Fibroblast of the conjunctiva (primary cell): ENCODE measurements around the gene TMEM121B.

Experiments
- DNase-seq: peaks from one replicate; pipeline ENCODE4 v3.0.0-alpha.2; 2010; ENCODE audit warnings: low read depth

Gene TMEM121B

DNA sequence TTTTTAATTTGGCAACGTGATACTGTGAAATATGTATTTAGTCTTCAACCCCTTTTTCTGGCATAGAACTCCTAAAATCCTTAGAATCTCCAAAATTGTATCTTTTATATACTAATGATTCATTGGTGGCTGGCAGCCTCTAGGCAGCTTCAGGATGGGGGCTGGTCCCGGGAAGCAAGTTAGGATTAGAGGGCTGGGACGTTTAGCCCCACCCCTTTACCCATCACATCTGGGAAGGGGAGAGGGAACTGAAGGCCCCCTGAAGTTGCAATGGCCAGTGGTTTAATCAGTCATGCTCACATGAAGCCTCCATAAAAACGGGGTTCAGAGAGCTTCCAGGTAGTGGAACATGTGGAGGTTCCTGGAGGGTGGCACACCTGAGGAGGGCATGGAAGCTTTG is 29.3 kb downstream of the TMEM121B start:
- no peak for DNase-seq

DNA sequence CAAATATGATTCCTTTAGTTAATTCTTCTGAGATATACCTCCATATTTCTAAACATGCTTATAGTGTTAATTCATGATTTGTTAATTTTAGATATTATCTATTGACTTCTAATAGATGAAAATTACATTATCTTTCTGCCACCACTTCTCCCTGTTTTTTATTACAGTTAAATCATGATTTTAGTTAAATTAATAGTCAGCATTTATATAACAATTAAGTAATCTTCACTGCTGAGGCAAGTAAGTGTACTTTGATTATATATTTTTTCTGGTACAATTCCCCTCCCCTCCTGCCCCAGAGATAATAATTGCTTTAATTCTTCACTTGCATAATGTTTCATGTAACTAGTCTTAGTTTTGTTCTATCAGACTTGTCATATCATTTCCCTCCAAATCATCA is 30.6 kb downstream of the TMEM121B start:
- DNase-seq, result no peak

DNA sequence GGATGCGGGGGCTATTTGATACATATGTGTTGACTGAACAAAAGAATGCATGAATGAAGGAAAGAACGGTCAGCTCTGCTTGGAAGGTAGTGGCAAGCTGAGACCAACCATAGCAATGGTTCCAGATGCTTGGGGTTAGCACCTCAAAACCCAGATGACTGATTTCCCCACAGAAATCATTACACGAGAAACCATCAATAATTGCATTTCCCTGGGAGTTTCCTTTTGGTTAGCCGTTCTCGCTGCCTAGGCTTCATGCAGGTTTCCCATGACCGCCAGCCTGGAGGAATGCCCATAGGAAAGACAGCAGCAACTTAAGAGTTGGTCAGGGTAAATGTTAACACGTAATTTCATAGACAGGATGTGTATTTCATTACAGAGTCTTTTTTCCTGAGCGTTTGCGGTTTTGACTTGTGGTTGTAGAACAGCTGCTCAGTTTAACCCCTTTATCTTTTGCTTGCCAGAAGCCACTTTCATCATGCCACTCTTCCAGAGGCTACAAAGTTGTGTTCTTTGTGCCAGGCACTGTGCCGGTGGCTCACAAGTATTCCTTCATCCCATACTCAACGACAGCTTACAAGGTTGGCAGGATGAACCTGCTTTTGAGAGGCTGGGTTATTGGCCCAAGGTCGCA is 33.5 kb downstream of the TMEM121B start:
- DNase-seq, result no peak

DNA sequence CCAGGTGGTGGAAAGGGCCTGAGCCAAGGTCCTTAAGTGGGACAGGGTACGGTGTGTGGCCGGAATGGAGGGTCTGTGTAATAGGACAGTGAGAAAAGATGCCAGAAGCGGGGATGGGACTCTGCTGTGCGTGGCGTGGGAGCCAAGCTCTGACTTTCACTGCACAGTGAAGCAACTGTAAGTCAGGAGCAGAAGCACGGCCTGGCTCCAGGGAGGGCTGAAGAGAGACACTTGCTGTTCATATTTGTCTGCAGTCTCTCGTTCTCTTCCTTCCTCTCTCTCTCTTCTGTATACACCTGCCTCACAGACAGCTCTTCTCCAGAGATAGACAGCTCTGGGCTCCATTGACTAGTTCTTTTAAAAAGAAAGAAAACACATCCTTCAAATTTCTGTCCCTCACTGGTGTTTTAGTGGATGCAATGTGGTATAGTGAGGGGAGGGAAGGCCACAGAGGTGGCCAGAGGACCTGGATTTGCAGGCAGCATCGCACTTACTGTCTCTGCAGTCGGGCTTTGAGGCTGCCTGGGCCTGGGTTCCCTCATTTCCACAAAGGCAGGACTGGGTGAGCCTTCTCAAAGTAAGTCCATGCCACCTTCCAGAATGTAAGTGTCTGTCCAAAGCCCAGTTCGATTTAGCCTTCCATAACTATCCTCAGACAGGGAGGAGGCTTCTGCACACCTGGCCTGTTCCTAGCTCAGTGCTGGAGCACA is 34.2 kb downstream of the TMEM121B start:
- DNase-seq, result no peak

DNA sequence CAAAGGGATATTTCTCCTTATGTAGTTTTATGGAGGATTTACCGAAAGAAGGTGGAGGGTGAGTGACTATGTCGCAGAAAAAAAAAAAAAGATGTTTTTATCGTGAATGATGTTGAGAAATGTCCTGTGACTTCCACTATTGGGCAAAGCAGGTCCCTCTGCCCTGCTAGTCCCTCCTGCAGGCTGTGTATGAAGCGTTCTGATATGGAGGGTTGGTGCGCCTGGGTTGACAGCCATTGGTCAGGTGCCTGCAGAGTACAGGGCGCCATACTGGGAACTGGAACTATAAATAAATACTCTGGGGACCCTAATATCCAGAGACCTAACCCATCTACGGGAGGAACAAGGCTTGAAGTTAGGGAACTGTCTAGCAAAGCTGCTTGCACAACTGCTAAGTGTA is 34.9 kb downstream of the TMEM121B start:
- no peak for DNase-seq

DNA sequence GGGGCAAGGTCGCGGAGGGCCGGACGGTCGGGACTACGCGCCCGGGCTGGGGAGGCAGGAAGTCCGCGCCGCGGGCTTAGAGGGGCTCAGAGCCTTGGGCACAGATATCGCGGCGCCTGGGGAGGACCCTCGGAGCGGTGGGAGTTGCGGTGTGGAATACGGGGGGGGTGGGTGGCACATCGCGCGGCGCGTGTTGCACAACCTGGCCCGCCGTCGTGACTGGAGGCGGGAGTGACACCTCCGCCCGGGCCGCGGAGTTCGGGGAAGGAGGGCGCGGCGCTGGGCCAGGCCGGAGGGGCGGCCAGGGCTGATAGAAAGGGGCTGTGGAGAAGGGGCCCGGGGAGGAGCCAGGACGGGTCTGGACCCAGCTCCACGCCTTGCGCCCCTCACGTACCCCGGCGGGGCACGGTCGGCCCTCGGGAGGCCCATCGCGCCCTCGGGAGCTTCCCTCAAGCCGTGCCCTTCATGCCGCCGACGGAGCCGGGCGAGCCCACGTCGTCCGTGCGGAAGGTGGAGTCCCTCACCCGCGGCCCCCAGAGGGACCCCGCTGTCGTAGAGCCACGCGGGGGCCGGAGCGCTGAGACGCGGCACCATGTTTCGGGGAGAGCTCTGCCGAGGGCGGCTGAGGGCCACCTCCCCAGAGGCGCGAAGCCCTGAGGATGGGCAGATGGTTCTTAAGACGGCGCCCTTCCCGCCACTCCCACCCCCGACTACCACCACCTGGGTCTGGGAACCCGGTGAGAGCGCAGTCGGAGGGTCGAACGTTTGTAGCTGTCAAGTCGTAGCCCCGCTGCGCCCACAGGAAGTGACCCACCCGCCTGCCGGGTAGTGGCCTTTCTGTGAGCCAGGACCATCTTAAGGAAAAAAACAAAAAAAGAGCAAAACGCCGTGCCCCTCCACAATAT is 35.6 kb downstream of the TMEM121B start:
- no peak for DNase-seq

DNA sequence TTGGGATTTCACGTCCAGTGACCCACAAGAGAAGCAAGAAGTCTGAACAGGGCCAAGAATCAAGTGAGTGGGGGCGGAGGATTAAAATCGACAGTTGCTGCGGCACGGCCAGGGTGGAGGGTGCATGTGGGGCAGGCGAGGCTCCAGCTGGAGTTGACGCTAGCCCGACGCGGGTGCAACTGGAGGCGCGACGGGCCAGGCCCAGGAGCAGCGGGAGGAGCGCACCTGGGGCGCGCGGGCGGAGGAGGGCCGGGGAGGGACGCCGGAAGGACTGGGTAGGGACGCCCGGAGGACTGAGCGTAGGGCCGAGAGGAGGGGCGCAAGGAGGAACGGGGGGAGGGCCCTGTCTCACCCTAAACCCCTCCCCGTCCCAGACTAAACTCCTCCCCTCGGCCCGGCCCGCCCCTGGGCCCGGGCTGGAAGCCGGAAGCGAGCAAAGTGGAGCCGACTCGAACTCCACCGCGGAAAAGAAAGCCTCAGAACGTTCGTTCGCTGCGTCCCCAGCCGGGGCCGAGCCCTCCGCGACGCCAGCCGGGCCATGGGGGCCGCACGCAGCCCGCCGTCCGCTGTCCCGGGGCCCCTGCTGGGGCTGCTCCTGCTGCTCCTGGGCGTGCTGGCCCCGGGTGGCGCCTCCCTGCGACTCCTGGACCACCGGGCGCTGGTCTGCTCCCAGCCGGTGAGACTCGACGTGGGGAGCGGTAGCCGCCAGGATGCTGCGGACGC is 36.4 kb downstream of the TMEM121B start, which contains the start of gene IL17RA:
IL17RA (plus strand) TSS at position 447 of the 723 bp plus-strand sequence; CDS start at position 539, 92 bp downstream.
- DNase-seq, result peak; percentile 71

DNA sequence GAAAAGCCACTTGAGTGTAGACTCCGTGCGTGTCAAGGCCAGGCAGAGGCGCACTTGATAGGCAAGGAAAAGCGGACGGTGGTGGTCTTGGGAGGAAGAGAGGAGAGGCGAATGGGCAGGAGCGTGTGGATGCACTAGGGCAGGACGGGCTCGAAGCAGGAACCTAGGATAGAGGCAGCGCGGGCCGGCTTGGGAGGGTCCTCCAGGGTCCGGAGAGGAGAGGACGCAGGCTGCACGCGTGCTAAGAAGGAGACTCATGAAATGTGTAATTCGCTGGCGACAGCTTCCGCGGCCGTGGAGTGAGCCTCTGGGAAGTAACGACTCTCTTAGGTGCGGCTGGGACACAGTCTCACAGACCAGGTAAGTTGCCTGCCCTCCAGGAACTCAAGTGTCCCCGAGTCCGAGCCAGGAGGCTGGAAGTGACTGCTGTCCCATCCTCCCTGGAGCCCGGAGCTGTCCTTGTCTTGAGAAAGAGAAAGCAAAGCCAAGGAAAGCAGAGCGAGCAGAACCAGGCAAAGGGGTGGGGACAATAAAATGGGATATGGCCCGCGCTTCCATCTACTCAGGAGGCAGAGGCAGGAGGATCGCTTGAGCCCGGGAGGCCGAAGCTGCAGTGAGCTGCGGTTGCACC is 37.2 kb downstream of the TMEM121B start:
- DNase-seq, result no peak

DNA sequence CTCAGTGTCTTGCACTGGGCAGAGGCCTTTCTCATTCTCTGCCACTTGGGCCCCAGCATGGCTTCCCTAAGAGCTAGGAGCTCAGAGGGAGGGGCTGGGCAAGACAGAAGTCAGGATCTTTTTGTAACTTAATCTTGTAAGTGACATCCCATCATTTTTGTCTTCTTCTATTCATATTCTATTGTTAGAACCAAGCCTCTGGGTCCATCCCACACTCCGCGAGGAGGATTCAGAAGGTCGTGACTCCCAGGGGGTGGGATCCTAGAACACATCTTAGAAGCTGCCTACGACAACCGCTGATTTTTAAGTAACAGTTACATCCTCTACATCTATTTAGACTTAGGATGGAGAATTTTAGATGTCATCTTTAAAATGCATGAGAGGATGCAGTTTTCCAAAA is 37.9 kb downstream of the TMEM121B start:
- no peak for DNase-seq

DNA sequence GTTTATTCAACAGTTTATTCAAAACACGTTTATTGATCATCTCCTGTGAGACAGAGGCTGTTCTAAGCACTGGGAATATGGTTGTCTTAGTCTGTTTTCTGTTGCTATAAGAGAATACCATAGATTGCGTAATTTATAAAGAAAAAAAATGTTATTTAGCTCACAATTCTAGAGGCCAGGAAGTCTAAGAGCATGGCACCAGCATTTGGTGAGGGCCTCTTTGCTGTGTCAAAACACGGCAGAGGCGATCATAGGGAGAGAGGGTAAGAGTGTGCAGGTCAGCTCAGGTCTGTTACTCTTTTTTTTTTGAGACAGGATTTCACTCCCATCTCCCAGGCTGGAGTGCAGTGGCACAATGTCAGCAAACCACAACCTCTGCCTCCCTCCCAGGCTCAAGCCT is 41.6 kb downstream of the TMEM121B start:
- DNase-seq, result no peak

DNA sequence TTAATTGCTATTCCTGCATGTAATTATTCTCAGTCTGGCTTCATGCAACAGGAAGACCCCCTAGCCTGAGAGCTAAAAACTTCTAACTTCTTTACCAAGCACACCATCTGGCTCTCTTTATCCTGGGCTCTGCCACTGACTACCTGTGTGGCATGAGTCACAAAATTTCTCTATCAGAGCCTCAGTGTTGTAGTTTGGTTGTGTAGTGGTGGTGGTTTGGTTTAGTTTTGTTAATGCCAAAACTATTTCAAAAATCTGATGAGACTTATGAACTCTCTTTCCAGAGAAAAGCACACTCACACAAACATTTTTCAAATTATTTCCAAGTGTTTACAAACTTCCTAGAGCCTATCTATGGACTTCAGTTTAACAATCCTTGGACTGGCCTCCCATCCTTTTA is 43.9 kb downstream of the TMEM121B start:
- no peak for DNase-seq

DNA sequence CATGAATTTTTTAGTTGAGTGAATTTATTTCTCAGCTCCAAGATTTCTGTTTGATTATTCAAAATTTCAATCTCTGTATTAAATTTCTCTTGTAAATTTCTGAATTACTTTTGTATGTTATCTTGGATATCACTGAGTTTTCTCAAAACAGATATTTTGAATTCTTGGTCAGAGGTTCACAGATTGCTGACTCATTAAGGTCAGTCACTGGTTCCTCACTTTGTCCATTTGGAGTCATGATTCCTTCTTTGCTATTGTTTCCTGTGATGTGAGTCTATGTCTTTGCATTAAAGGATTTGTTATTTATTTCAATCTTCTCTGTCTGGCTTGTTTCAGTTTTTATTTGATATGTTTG is 46.5 kb downstream of the TMEM121B start:
- DNase-seq, result no peak

DNA sequence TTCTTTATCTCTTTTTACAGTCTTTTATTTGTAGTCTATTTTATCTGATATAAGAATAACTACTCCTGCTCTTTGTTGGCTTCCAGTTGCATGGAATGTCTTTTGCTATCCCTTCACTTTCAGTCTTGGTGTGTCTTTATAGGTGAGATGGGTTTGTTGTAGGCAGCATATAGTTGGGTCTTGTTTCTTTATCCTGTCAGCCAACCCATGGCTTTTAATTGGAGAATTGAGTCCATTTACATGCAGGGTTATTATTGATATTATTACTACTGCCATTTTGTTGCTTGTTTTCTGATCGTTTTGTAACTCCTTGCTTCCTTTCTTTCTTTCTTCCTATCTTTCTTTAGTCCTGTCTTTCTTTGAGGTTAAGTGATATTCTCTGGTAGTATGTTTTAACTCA is 48.3 kb downstream of the TMEM121B start:
- DNase-seq, result no peak
